Lung (tissue), 12 donors: ENCODE measurements around the gene SLC10A7. TPM values are rescaled to one million over a fixed set of nuclear protein-coding genes. Genes with fewer than 3 reads are reported as not detected.

Experiments used
- ATAC-seq: fragments of 200-7000 bp; cut with Tn5 transposase; one replicate; pipeline ENCODE4 v1.9.1; 2020; ENCODE audit warnings: moderate number of reproducible peaks; ENCODE audit not compliant: insufficient read depth, low FRiP score
- DNase-seq, 3 donors: peaks; one replicate each; pipeline ENCODE4 v3.0.0-alpha.2; 2013 to 2017
- H3K27ac ChIP-seq, 2 donors: one replicate each; pipeline ENCODE4 v1.5.1; 2013; ENCODE audit warnings: mild to moderate bottlenecking in 2 of 2, moderate library complexity in 2 of 2, control low read depth in 1 of 2, inconsistent platforms in 1 of 2, low read depth in 1 of 2, low read length in 1 of 2
- H3K27me3 ChIP-seq, 3 donors: one replicate each; pipeline ENCODE4 v1.5.1; 2013; ENCODE audit warnings: low read length in 2 of 3; ENCODE audit not compliant: control insufficient read depth in 3 of 3, insufficient read depth in 3 of 3
- H3K36me3 ChIP-seq, 4 donors: one replicate each; pipeline ENCODE4 v1.5.1; 2013; ENCODE audit warnings: low read length in 4 of 4, mild to moderate bottlenecking in 1 of 4, moderate library complexity in 1 of 4; ENCODE audit not compliant: control insufficient read depth in 4 of 4, insufficient read depth in 4 of 4
- H3K4me1 ChIP-seq, 5 donors: one replicate each; pipeline ENCODE4 v1.5.1; 2013; ENCODE audit warnings: low read length in 5 of 5, mild to moderate bottlenecking in 2 of 5, moderate library complexity in 1 of 5; ENCODE audit not compliant: control insufficient read depth in 5 of 5, insufficient read depth in 5 of 5
- H3K4me3 ChIP-seq: one replicate; pipeline ENCODE4 v1.5.1; 2013; ENCODE audit warnings: mild to moderate bottlenecking, control low read depth, moderate library complexity
- H3K9ac ChIP-seq, 2 donors: one replicate each; pipeline ENCODE4 v1.5.1; 2013; ENCODE audit warnings: low read length in 2 of 2, control low read depth in 1 of 2; ENCODE audit not compliant: insufficient read depth in 1 of 2
- H3K9me3 ChIP-seq, 4 donors: one replicate each; pipeline ENCODE4 v1.5.1; 2013; ENCODE audit warnings: low read length in 3 of 4, mild to moderate bottlenecking in 1 of 4, moderate library complexity in 1 of 4; ENCODE audit not compliant: control insufficient read depth in 4 of 4, insufficient read depth in 3 of 4
- CTCF ChIP-seq: IDR thresholded peaks from 2 replicates; pipeline ENCODE4 v1.5.1; 2012; ENCODE audit warnings: mild to moderate bottlenecking; ENCODE audit errors: control extremely low read depth, extremely low read depth
- WGBS, 2 donors: extraction: QIAGEN DNeasy Blood & Tissue Kit; methylation state at CpG; one replicate each; pipeline ENCODE4 v1.1.7; 2013; 5-methylcytosine and 5-hydroxymethylcytosine counted together
- polyA plus RNA-seq, 2 donors: library from polyadenylated mRNA; stranded (reverse); fragments of 200-250 nt; gene quantifications; one replicate each; pipeline ENCODE4 v1.2.1, GENCODE V29; 2013
- total RNA-seq, 2 donors: library from RNA; depleted of rRNA in 1 of 2; stranded (reverse); fragments of >200 nt in 1 of 2; gene quantifications; one replicate each; pipeline ENCODE4 v1.2.1, GENCODE V29; 2014 to 2021
- donor health status: control.
- donor health status: control.
- donor health status: Bipolar disorder and iron deficiency.
- donor health status: healthy.
- donor health status: DM: yes; HTN: yes; CAD: no.

The SLC10A7 gene
- total and polyA plus RNA-seq, 4 donors: 3.2 to 33.4 (median 13.3) TPM

- H3K36me3 ChIP-seq: peaks cover 0 to 4% (median 1%) of the 10 kb centered on the region in 4 donors
- DNase-seq (no peak), ATAC-seq (no peak)
- 94 to 98% methylated on average over 3 of the region's 3 CpGs for WGBS, 2 donors
- H3K9me3 ChIP-seq: peaks cover 0 to 8% (median 7%) of the 10 kb centered on the region in 4 donors
- no peaks in the 10 kb centered on the region for H3K27me3 ChIP-seq
- H3K4me3 ChIP-seq: no peak overlapping the region
- H3K4me1 ChIP-seq: peaks cover 0 to 2% (median 0%) of the 10 kb centered on the region in 5 donors
- H3K9ac ChIP-seq: no peak overlapping the region
- no peak overlapping the region for H3K27ac ChIP-seq
- TF ChIP-seq CTCF: no peak
Measured at GRCh38 chr4:146481246-146481645, 40.5 kb downstream of the SLC10A7 start.

- TF ChIP-seq CTCF: no peak
- no peak for ATAC-seq
- H3K27ac ChIP-seq: no peak overlapping the region
- no peak overlapping the region for H3K9ac ChIP-seq
- 59 to 60% methylated on average over 3 of the region's 3 CpGs for WGBS, 2 donors
- no peaks in the 10 kb centered on the region for H3K27me3 ChIP-seq
- peaks cover 0 to 4% (median 1%) of the 10 kb centered on the region in 4 donors for H3K36me3 ChIP-seq
- no peak for DNase-seq
- peaks cover 0 to 5% (median 4%) of the 10 kb centered on the region in 4 donors for H3K9me3 ChIP-seq
- peaks cover 0 to 2% (median 0%) of the 10 kb centered on the region in 5 donors for H3K4me1 ChIP-seq
- H3K4me3 ChIP-seq: no peak overlapping the region
Measured at GRCh38 chr4:146478009-146478408, 43.7 kb downstream of the SLC10A7 start.

- WGBS, 2 donors: 85 to 88% methylated on average over 2 of the region's 2 CpGs
- TF ChIP-seq CTCF: no peak
- H3K36me3 ChIP-seq: peaks cover 0 to 3% (median 0%) of the 10 kb centered on the region in 4 donors
- H3K27me3 ChIP-seq: no peaks in the 10 kb centered on the region
- DNase-seq (no peak), ATAC-seq (no peak)
- H3K9ac ChIP-seq: no peak overlapping the region
- no peak overlapping the region for H3K27ac ChIP-seq
- H3K9me3 ChIP-seq: peaks cover 0 to 3% (median 0%) of the 10 kb centered on the region in 4 donors
- H3K4me1 ChIP-seq: peaks cover 0 to 4% (median 0%) of the 10 kb centered on the region in 5 donors
- H3K4me3 ChIP-seq: no peak overlapping the region
Measured at GRCh38 chr4:146477054-146477453, 44.7 kb downstream of the SLC10A7 start.

- peaks cover 0 to 3% (median 0%) of the 10 kb centered on the region in 4 donors for H3K36me3 ChIP-seq
- no peaks in the 10 kb centered on the region for H3K27me3 ChIP-seq
- no peak overlapping the region for H3K4me3 ChIP-seq
- WGBS, 2 donors: 95 to 100% methylated on average over 1 of the region's 1 CpG
- no peak overlapping the region for H3K9ac ChIP-seq
- DNase-seq (no peak), ATAC-seq (no peak)
- no peaks in the 10 kb centered on the region for H3K9me3 ChIP-seq
- H3K4me1 ChIP-seq: peaks cover 0 to 2% (median 0%) of the 10 kb centered on the region in 5 donors
- H3K27ac ChIP-seq: no peak overlapping the region
- TF ChIP-seq CTCF: no peak
Measured at GRCh38 chr4:146472404-146472803, 49.3 kb downstream of the SLC10A7 start.
